Astrocyte (in vitro differentiated cells and primary cell): ENCODE results near the gene KIAA1328.

Source experiments
- EZH2 ChIP-seq: IDR thresholded peaks from 2 replicates; pipeline ENCODE4 v1.6.1; 2012; ENCODE audit warnings: mild to moderate bottlenecking, low read length, inconsistent platforms; ENCODE audit not compliant: insufficient read depth
- TF ChIP-seq, protein P1 (sequence below): IDR thresholded peaks from 2 replicates; pipeline ENCODE4 v1.5.1; 2011; ENCODE audit warnings: low read depth, mild to moderate bottlenecking, inconsistent platforms, low read length, moderate library complexity; ENCODE audit not compliant: insufficient read depth

- TF ChIP-seq, protein P1, sequence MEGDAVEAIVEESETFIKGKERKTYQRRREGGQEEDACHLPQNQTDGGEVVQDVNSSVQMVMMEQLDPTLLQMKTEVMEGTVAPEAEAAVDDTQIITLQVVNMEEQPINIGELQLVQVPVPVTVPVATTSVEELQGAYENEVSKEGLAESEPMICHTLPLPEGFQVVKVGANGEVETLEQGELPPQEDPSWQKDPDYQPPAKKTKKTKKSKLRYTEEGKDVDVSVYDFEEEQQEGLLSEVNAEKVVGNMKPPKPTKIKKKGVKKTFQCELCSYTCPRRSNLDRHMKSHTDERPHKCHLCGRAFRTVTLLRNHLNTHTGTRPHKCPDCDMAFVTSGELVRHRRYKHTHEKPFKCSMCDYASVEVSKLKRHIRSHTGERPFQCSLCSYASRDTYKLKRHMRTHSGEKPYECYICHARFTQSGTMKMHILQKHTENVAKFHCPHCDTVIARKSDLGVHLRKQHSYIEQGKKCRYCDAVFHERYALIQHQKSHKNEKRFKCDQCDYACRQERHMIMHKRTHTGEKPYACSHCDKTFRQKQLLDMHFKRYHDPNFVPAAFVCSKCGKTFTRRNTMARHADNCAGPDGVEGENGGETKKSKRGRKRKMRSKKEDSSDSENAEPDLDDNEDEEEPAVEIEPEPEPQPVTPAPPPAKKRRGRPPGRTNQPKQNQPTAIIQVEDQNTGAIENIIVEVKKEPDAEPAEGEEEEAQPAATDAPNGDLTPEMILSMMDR = peak; percentile 18
- no peak for TF ChIP-seq EZH2
Observed at GRCh38 chr18:36828630-36829361, at the start of gene KIAA1328, which contains the start of gene TPGS2.
